ENCODE data around the gene IFRD2.

Gene IFRD2

GRCh38 chr3:50294089-50294488, 1.9 kb upstream of the IFRD2 start:
- TF ChIP-seq, protein P1, sequence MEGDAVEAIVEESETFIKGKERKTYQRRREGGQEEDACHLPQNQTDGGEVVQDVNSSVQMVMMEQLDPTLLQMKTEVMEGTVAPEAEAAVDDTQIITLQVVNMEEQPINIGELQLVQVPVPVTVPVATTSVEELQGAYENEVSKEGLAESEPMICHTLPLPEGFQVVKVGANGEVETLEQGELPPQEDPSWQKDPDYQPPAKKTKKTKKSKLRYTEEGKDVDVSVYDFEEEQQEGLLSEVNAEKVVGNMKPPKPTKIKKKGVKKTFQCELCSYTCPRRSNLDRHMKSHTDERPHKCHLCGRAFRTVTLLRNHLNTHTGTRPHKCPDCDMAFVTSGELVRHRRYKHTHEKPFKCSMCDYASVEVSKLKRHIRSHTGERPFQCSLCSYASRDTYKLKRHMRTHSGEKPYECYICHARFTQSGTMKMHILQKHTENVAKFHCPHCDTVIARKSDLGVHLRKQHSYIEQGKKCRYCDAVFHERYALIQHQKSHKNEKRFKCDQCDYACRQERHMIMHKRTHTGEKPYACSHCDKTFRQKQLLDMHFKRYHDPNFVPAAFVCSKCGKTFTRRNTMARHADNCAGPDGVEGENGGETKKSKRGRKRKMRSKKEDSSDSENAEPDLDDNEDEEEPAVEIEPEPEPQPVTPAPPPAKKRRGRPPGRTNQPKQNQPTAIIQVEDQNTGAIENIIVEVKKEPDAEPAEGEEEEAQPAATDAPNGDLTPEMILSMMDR (IDR thresholded peaks at IDR 0.05; ENCODE audit: borderline replicate concordance, control extremely low read depth, extremely low read depth, insufficient read depth, missing control alignments), result no peak
- in situ Hi-C loops (cut with MboI; ENCODE audit: low sequenced_read_pairs, unreplicated experiment), result no loop called here
- no peak for DNase-seq (ENCODE audit: low spot score)

- TF ChIP-seq, protein P1 (IDR thresholded peaks at IDR 0.05; ENCODE audit: borderline replicate concordance, control extremely low read depth, extremely low read depth, insufficient read depth, missing control alignments), result no peak
- in situ Hi-C loops (cut with MboI; ENCODE audit: low sequenced_read_pairs, unreplicated experiment), result no loop called here
- no peak for DNase-seq (ENCODE audit: low spot score)
Measured at GRCh38 chr3:50293079-50293801, 1.0 kb upstream of the IFRD2 start.

GRCh38 chr3:50290161-50290641, 2.0 kb downstream of the IFRD2 start:
- in situ Hi-C loops (cut with MboI; ENCODE audit: low sequenced_read_pairs, unreplicated experiment), result no loop called here
- TF ChIP-seq, protein P1 (IDR thresholded peaks at IDR 0.05; ENCODE audit: borderline replicate concordance, control extremely low read depth, extremely low read depth, insufficient read depth, missing control alignments), result no peak
- no peak for DNase-seq (ENCODE audit: low spot score)

- TF ChIP-seq, protein P1 (IDR thresholded peaks at IDR 0.05; ENCODE audit: borderline replicate concordance, control extremely low read depth, extremely low read depth, insufficient read depth, missing control alignments), result no peak
- in situ Hi-C loops (cut with MboI; ENCODE audit: low sequenced_read_pairs, unreplicated experiment), result no loop called here
- DNase-seq (ENCODE audit: low spot score), result no peak
Measured at GRCh38 chr3:50289130-50289529, 3.1 kb downstream of the IFRD2 start.

- no peak for DNase-seq (ENCODE audit: low spot score)
- TF ChIP-seq, protein P1 (IDR thresholded peaks at IDR 0.05; ENCODE audit: borderline replicate concordance, control extremely low read depth, extremely low read depth, insufficient read depth, missing control alignments), result no peak
- in situ Hi-C loops (cut with MboI; ENCODE audit: low sequenced_read_pairs, unreplicated experiment), result no loop called here
Measured at GRCh38 chr3:50288387-50289007, 3.7 kb downstream of the IFRD2 start.

DNA sequence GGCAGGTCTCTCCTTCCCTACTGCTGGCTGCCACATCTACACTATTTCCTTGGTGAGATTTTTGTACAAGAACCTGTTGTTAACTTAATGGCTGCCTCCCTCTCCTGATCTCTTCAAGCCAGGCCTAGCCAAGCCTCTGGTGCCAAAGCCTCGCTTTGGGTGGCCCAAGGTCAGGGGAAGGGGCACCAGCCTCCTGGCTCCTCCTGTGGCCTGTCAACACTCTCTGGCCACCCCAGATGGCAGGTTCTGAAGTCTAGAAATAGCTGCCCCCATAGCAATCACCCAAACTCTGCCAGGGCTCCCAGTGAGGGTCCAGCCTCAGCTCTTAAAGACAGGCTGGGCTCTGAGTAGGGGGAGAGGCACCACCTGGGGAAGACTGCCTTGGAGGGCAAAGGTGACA, 5.0 kb downstream of the IFRD2 start:
- DNase-seq (ENCODE audit: low spot score), result no peak
- TF ChIP-seq, protein P1 (IDR thresholded peaks at IDR 0.05; ENCODE audit: borderline replicate concordance, control extremely low read depth, extremely low read depth, insufficient read depth, missing control alignments), result no peak
- in situ Hi-C loops (cut with MboI; ENCODE audit: low sequenced_read_pairs, unreplicated experiment), result no loop called here

All from GM13976 (cell line).